Measurements from ENCODE around the gene ARFGEF2.
"Not testable (repeated sequence)": the region's sequence is repeated elsewhere in the genome, so short reads cannot be mapped to it uniquely, and the experiment has no call there.

The ARFGEF2 gene

GRCh38 chr20:48885237-48885636 lies 36.3 kb upstream of the ARFGEF2 start:
- H3K9me3 ChIP-seq (ENCODE audit: control insufficient read depth, low read length), result no peaks in the 10 kb centered on the region
- H3K27me3 ChIP-seq (ENCODE audit: control insufficient read depth in 1 of 2, insufficient read depth in 1 of 2, low read length in 2 of 2), result peaks cover 0 to 27% of the 10 kb centered on the region in 2 experiments
- H4K91ac ChIP-seq (ENCODE audit: low read length), result no peak overlapping the region
- H3K9ac ChIP-seq (ENCODE audit: low read length), result no peak overlapping the region
- H3K23ac ChIP-seq (ENCODE audit: low read length in 2 of 2), result no peak overlapping the region
- no peak overlapping the region for H3K14ac ChIP-seq (ENCODE audit: low read length in 2 of 2)
- H3K36me3 ChIP-seq (ENCODE audit: control insufficient read depth in 1 of 2, insufficient read depth in 2 of 2, low read depth in 1 of 2, low read length in 2 of 2), result no peaks in the 10 kb centered on the region
- no peak overlapping the region for H4K8ac ChIP-seq (ENCODE audit: low read length)
- H2AK5ac ChIP-seq (ENCODE audit: low read length, severe bottlenecking), result no peak overlapping the region
- WGBS, result 81% methylated on average over 4 of the region's 4 CpGs
- no peak overlapping the region for H3K27ac ChIP-seq (ENCODE audit: low read length, poor library complexity, severe bottlenecking)
- DNase-seq, result no peak
- no peaks in the 10 kb centered on the region for H3K79me1 ChIP-seq (replicated peaks; ENCODE audit: low read length, poor library complexity, severe bottlenecking)
- H3K4me2 ChIP-seq (ENCODE audit: low read length, poor library complexity, severe bottlenecking), result no peak overlapping the region
- H2BK120ac ChIP-seq (ENCODE audit: low read depth, low read length), result no peak overlapping the region
- no peak overlapping the region for H3K4ac ChIP-seq (ENCODE audit: low read depth in 1 of 2, low read length in 2 of 2)
- no peak overlapping the region for H2BK15ac ChIP-seq (ENCODE audit: low read depth, poor library complexity, severe bottlenecking)
- no peaks in the 10 kb centered on the region for H3K4me1 ChIP-seq (ENCODE audit: control insufficient read depth, insufficient read depth, low read depth, low read length)
- H3K4me3 ChIP-seq (ENCODE audit: insufficient read depth in 1 of 2, low read depth in 1 of 2, low read length in 2 of 2), result no peak overlapping the region
- no peak overlapping the region for H3K18ac ChIP-seq (ENCODE audit: low read depth in 1 of 2, low read length in 2 of 2)
- no peak overlapping the region for H2BK5ac ChIP-seq (ENCODE audit: low read depth, low read length, poor library complexity, severe bottlenecking)
- H2AFZ ChIP-seq (ENCODE audit: low read depth, low read length), result no peak overlapping the region
- H2BK12ac ChIP-seq (ENCODE audit: low read length in 2 of 2), result no peak overlapping the region

- H4K91ac ChIP-seq (ENCODE audit: low read length), result no peak overlapping the region
- no peak overlapping the region for H3K9ac ChIP-seq (ENCODE audit: low read length)
- H2BK15ac ChIP-seq (ENCODE audit: low read depth, poor library complexity, severe bottlenecking), result no peak overlapping the region
- H3K14ac ChIP-seq (ENCODE audit: low read length in 2 of 2), result no peak overlapping the region
- H3K79me1 ChIP-seq (replicated peaks; ENCODE audit: low read length, poor library complexity, severe bottlenecking), result no peaks in the 10 kb centered on the region
- no peak overlapping the region for H3K27ac ChIP-seq (ENCODE audit: low read length, poor library complexity, severe bottlenecking)
- no peak overlapping the region for H2AK5ac ChIP-seq (ENCODE audit: low read length, severe bottlenecking)
- no peaks in the 10 kb centered on the region for H3K36me3 ChIP-seq (ENCODE audit: control insufficient read depth in 1 of 2, insufficient read depth in 2 of 2, low read depth in 1 of 2, low read length in 2 of 2)
- no peak overlapping the region for H3K4ac ChIP-seq (ENCODE audit: low read depth in 1 of 2, low read length in 2 of 2)
- no peak overlapping the region for H3K4me2 ChIP-seq (ENCODE audit: low read length, poor library complexity, severe bottlenecking)
- no peak overlapping the region for H2BK5ac ChIP-seq (ENCODE audit: low read depth, low read length, poor library complexity, severe bottlenecking)
- H2BK12ac ChIP-seq (ENCODE audit: low read length in 2 of 2), result no peak overlapping the region
- H3K23ac ChIP-seq (ENCODE audit: low read length in 2 of 2), result no peak overlapping the region
- 84% methylated on average over 3 of the region's 3 CpGs for WGBS
- peaks cover 0 to 31% of the 10 kb centered on the region in 2 experiments for H3K27me3 ChIP-seq (ENCODE audit: control insufficient read depth in 1 of 2, insufficient read depth in 1 of 2, low read length in 2 of 2)
- no peak for DNase-seq
- no peaks in the 10 kb centered on the region for H3K9me3 ChIP-seq (ENCODE audit: control insufficient read depth, low read length)
- no peak overlapping the region for H3K4me3 ChIP-seq (ENCODE audit: insufficient read depth in 1 of 2, low read depth in 1 of 2, low read length in 2 of 2)
- no peak overlapping the region for H2BK120ac ChIP-seq (ENCODE audit: low read depth, low read length)
- H2AFZ ChIP-seq (ENCODE audit: low read depth, low read length), result no peak overlapping the region
- H3K4me1 ChIP-seq (ENCODE audit: control insufficient read depth, insufficient read depth, low read depth, low read length), result no peaks in the 10 kb centered on the region
- no peak overlapping the region for H3K18ac ChIP-seq (ENCODE audit: low read depth in 1 of 2, low read length in 2 of 2)
- no peak overlapping the region for H4K8ac ChIP-seq (ENCODE audit: low read length)
These were observed 35.3 kb upstream of the ARFGEF2 start for GRCh38 chr20:48886194-48886593.

GRCh38 chr20:48886811-48887210 lies 34.7 kb upstream of the ARFGEF2 start:
- H3K79me1 ChIP-seq (replicated peaks; ENCODE audit: low read length, poor library complexity, severe bottlenecking), result no peaks in the 10 kb centered on the region
- H3K9ac ChIP-seq (ENCODE audit: low read length), result no peak overlapping the region
- H4K91ac ChIP-seq (ENCODE audit: low read length), result no peak overlapping the region
- 82% methylated on average over 2 of the region's 2 CpGs for WGBS
- no peaks in the 10 kb centered on the region for H3K9me3 ChIP-seq (ENCODE audit: control insufficient read depth, low read length)
- no peak overlapping the region for H2AFZ ChIP-seq (ENCODE audit: low read depth, low read length)
- DNase-seq, result no peak
- no peaks in the 10 kb centered on the region for H3K36me3 ChIP-seq (ENCODE audit: control insufficient read depth in 1 of 2, insufficient read depth in 2 of 2, low read depth in 1 of 2, low read length in 2 of 2)
- H3K18ac ChIP-seq (ENCODE audit: low read depth in 1 of 2, low read length in 2 of 2), result no peak overlapping the region
- no peak overlapping the region for H2AK5ac ChIP-seq (ENCODE audit: low read length, severe bottlenecking)
- no peak overlapping the region for H2BK12ac ChIP-seq (ENCODE audit: low read length in 2 of 2)
- H3K14ac ChIP-seq (ENCODE audit: low read length in 2 of 2), result no peak overlapping the region
- H4K8ac ChIP-seq (ENCODE audit: low read length), result no peak overlapping the region
- no peak overlapping the region for H3K4me3 ChIP-seq (ENCODE audit: insufficient read depth in 1 of 2, low read depth in 1 of 2, low read length in 2 of 2)
- no peak overlapping the region for H2BK15ac ChIP-seq (ENCODE audit: low read depth, poor library complexity, severe bottlenecking)
- no peaks in the 10 kb centered on the region for H3K4me1 ChIP-seq (ENCODE audit: control insufficient read depth, insufficient read depth, low read depth, low read length)
- no peak overlapping the region for H3K23ac ChIP-seq (ENCODE audit: low read length in 2 of 2)
- H3K4me2 ChIP-seq (ENCODE audit: low read length, poor library complexity, severe bottlenecking), result no peak overlapping the region
- no peak overlapping the region for H3K27ac ChIP-seq (ENCODE audit: low read length, poor library complexity, severe bottlenecking)
- no peak overlapping the region for H3K4ac ChIP-seq (ENCODE audit: low read depth in 1 of 2, low read length in 2 of 2)
- no peak overlapping the region for H2BK5ac ChIP-seq (ENCODE audit: low read depth, low read length, poor library complexity, severe bottlenecking)
- H2BK120ac ChIP-seq (ENCODE audit: low read depth, low read length), result no peak overlapping the region
- peaks cover 0 to 36% of the 10 kb centered on the region in 2 experiments for H3K27me3 ChIP-seq (ENCODE audit: control insufficient read depth in 1 of 2, insufficient read depth in 1 of 2, low read length in 2 of 2)

- H2BK120ac ChIP-seq (ENCODE audit: low read depth, low read length); H3K18ac ChIP-seq (ENCODE audit: low read depth in 1 of 2, low read length in 2 of 2); H4K8ac ChIP-seq (ENCODE audit: low read length); H2BK5ac ChIP-seq (ENCODE audit: low read depth, low read length, poor library complexity, severe bottlenecking); H3K4ac ChIP-seq (ENCODE audit: low read depth in 1 of 2, low read length in 2 of 2); H3K4me2 ChIP-seq (ENCODE audit: low read length, poor library complexity, severe bottlenecking); H2BK12ac ChIP-seq (ENCODE audit: low read length in 2 of 2); H2AK5ac ChIP-seq (ENCODE audit: low read length, severe bottlenecking); H3K4me3 ChIP-seq (ENCODE audit: insufficient read depth in 1 of 2, low read depth in 1 of 2, low read length in 2 of 2); H3K27ac ChIP-seq (ENCODE audit: low read length, poor library complexity, severe bottlenecking); H3K4me1 ChIP-seq (ENCODE audit: control insufficient read depth, insufficient read depth, low read depth, low read length); H2AFZ ChIP-seq (ENCODE audit: low read depth, low read length); DNase-seq; H3K9me3 ChIP-seq (ENCODE audit: control insufficient read depth, low read length); H4K91ac ChIP-seq (ENCODE audit: low read length); H3K79me1 ChIP-seq (replicated peaks; ENCODE audit: low read length, poor library complexity, severe bottlenecking); H3K36me3 ChIP-seq (ENCODE audit: control insufficient read depth in 1 of 2, insufficient read depth in 2 of 2, low read depth in 1 of 2, low read length in 2 of 2); H3K23ac ChIP-seq (ENCODE audit: low read length in 2 of 2); H3K14ac ChIP-seq (ENCODE audit: low read length in 2 of 2); H3K9ac ChIP-seq (ENCODE audit: low read length); H2BK15ac ChIP-seq (ENCODE audit: low read depth, poor library complexity, severe bottlenecking): not testable (repeated sequence)
- H3K27me3 ChIP-seq (ENCODE audit: control insufficient read depth in 1 of 2, insufficient read depth in 1 of 2, low read length in 2 of 2), result peaks cover 0 to 51% of the 10 kb centered on the region in 2 experiments
- WGBS, result 100% methylated on average over 1 of the region's 6 CpGs
These were observed 33.0 kb upstream of the ARFGEF2 start for GRCh38 chr20:48888517-48888916.
